OCI-LY7 (cell line): ENCODE measurements around the gene TMEM63A.

Experiments
- EZH2phosphoT487 ChIP-seq: fragments of 200-600 bp; sonication (generic); IDR thresholded peaks from 2 replicates; pipeline ENCODE4 v1.6.1; 2018; ENCODE audit warnings: low read depth, borderline replicate concordance, mild to moderate bottlenecking, mixed run types, antibody characterized with exemption, low read length, moderate library complexity, mixed read lengths
- TF ChIP-seq, protein P1 (sequence below): fragments of 200-600 bp; sonication (generic); conservative IDR thresholded peaks from 2 replicates; pipeline ENCODE4 v1.5.1; 2014; ENCODE audit warnings: mild to moderate bottlenecking, antibody characterized with exemption, low read length, moderate library complexity, mixed read lengths

- TF ChIP-seq, protein P1, sequence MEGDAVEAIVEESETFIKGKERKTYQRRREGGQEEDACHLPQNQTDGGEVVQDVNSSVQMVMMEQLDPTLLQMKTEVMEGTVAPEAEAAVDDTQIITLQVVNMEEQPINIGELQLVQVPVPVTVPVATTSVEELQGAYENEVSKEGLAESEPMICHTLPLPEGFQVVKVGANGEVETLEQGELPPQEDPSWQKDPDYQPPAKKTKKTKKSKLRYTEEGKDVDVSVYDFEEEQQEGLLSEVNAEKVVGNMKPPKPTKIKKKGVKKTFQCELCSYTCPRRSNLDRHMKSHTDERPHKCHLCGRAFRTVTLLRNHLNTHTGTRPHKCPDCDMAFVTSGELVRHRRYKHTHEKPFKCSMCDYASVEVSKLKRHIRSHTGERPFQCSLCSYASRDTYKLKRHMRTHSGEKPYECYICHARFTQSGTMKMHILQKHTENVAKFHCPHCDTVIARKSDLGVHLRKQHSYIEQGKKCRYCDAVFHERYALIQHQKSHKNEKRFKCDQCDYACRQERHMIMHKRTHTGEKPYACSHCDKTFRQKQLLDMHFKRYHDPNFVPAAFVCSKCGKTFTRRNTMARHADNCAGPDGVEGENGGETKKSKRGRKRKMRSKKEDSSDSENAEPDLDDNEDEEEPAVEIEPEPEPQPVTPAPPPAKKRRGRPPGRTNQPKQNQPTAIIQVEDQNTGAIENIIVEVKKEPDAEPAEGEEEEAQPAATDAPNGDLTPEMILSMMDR = no peak
- TF ChIP-seq EZH2phosphoT487 = no peak
Observed at GRCh38 chr1:225827076-225827475, 55.1 kb downstream of the TMEM63A start.
